Measurements from ENCODE around the gene MOSMO. TPM values are rescaled to one million over a fixed set of nuclear protein-coding genes. Genes with fewer than 3 reads are reported as not detected.

Gene MOSMO
- 10 to 100 TPM; 19.6 to 21.0 TPM for total RNA-seq

DNA sequence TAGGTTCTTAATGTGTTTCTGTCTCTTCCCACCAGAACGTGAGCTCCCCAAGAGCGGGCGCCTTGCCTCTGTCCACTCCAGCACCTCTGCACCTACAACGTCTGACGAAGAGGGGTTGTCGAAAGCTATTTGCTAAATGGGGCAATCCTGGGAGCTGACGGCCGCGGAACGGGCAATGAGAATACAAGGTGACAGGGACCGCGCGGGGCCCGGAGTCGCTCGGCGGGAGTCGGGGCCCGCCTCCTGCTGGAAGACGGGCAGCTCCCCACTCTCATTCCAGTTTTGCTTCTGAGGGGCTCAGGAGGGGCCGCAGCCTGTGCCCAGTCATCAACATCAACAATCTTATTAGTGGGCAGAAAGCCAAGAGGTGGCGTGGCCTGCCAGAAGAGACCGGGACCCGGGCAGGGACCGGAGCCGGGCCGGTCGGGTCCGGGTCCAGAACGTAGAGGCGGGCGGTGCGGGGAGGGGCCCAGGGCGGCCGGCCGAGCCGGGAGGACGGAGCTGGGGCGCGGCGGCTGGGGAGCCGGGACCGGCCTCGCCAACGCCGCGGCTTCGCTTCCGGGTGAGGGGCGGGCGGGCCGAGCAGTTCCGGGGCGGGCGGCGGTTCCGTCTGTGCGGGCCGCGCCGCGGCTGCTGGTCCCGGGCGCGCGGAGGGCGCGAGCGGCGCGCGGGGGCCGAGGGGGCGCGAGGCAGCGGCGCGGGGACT, at the start of gene MOSMO:
TSS of gene MOSMO (plus strand) at position 603 of the 706 bp plus-strand sequence. CDS start 191 bp downstream, outside the sequence.
- Histone ChIP-seq H3K9me3 (no peaks in the 10 kb centered on the region), H3K27ac (peak within 1 kb of the TSS; percentile 82 to 84), H3K4me1 (replicated peaks) (peaks cover 6% of the 10 kb centered on the region), H3K27me3 (replicated peaks; ENCODE audit: insufficient read depth) (no peaks in the 10 kb centered on the region), H3K36me3 (no peaks in the 10 kb centered on the region), H3K4me3 (peak within 1 kb of the TSS; percentile 68 to 82)
- intact Hi-C loops (cut with DNase I) = loop anchor here (5.0 kb wide), 1 partner anchor 290 kb away; the partner anchor contains the start of gene POLR3E
- DNase-seq (ENCODE audit: low spot score) = peak; percentile 65
- under 1% methylated on average over 64 of the region's 78 CpGs for WGBS
- peak; percentile 19 for TF ChIP-seq POLR2AphosphoS5 (IDR thresholded peaks at IDR 0.05)
- TF ChIP-seq, protein P1, sequence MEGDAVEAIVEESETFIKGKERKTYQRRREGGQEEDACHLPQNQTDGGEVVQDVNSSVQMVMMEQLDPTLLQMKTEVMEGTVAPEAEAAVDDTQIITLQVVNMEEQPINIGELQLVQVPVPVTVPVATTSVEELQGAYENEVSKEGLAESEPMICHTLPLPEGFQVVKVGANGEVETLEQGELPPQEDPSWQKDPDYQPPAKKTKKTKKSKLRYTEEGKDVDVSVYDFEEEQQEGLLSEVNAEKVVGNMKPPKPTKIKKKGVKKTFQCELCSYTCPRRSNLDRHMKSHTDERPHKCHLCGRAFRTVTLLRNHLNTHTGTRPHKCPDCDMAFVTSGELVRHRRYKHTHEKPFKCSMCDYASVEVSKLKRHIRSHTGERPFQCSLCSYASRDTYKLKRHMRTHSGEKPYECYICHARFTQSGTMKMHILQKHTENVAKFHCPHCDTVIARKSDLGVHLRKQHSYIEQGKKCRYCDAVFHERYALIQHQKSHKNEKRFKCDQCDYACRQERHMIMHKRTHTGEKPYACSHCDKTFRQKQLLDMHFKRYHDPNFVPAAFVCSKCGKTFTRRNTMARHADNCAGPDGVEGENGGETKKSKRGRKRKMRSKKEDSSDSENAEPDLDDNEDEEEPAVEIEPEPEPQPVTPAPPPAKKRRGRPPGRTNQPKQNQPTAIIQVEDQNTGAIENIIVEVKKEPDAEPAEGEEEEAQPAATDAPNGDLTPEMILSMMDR (IDR thresholded peaks at IDR 0.05) = peak in 1 of 4 experiments; percentile 24
- no peak for TF ChIP-seq POLR2A (IDR thresholded peaks at IDR 0.05)

DNA sequence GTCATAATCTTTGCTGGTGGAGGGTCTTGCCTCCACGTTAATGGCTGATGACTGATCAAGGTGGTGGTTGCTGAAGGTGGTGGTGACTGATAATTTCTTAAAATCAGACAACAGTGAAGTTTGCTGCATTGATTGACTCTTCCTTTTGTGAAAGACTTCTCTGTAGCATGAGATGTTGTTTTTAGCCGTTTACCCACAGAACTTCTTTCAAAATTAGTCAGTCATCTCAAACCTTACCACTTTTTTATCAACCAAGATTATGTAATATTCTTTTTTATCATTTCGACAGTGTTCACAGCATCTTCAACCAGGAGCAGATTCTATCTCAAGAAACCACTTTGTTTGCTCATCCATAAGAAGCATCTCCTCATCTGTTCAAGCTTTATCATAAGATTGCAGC, 48.9 kb upstream of the MOSMO start:
- 77% methylated on average over 3 of the region's 3 CpGs for WGBS
- DNase-seq (ENCODE audit: low spot score) = no peak
- Histone ChIP-seq H3K27ac (no peak overlapping the region), H3K4me1 (replicated peaks) (peaks cover 5% of the 10 kb centered on the region), H3K9me3 (no peaks in the 10 kb centered on the region), H3K4me3 (no peak overlapping the region), H3K27me3 (replicated peaks; ENCODE audit: insufficient read depth) (no peaks in the 10 kb centered on the region), H3K36me3 (peaks cover 4 to 9% of the 10 kb centered on the region in 2 donors)
- TF ChIP-seq POLR2A (IDR thresholded peaks at IDR 0.05) (no peak), POLR2AphosphoS5 (IDR thresholded peaks at IDR 0.05) (no peak)
- TF ChIP-seq, protein P1 (IDR thresholded peaks at IDR 0.05) = no peak
- intact Hi-C loops (cut with DNase I) = no loop called here

DNA sequence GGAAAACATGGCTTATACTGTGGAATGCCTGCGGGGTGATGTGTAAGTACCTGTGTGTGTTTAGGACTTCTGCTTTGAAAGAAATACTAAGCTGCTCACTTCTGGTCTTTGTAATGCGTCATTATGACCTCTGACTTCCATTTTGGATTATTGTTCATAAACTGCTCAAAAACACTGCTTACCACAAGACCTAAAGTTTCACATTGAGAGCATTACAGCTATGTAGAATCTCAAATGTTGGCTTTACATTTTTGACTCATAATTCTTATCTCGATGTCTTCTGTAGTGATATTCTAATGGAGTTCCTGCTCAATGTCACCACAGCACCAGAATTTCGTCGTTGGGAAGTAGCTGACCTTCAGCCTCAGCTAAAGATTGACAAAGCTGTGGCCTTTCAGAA, 45.4 kb upstream of the MOSMO start:
- peaks cover 7 to 25% of the 10 kb centered on the region in 2 donors for H3K36me3 ChIP-seq
- intact Hi-C loops (cut with DNase I) = no loop called here

DNA sequence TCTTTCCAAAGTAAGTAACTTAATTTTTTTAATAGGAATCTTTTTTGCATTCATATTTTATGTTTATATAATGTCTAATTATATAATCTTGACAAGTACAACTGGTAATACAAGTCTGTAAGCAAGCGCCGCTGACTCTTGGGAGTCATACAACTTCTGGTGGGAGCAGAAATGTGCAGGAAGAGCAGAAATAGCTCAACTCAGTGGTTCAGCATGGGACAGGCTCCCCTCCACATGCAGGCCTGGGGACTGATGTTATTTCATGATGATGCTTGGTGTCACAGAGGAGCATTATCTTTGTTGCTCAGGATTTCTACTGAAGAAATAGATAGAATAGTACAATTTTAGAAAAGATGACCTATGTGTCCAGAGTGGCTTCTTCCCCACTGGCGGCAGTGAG, 44.0 kb upstream of the MOSMO start:
- no peak for DNase-seq (ENCODE audit: low spot score)
- 87% methylated on average over 3 of the region's 3 CpGs for WGBS

More for the DNA sequence above, 45.4 kb upstream of the MOSMO start:
- Histone ChIP-seq H3K27ac (no peak overlapping the region), H3K27me3 (replicated peaks; ENCODE audit: insufficient read depth) (no peaks in the 10 kb centered on the region), H3K9me3 (no peaks in the 10 kb centered on the region), H3K4me1 (replicated peaks) (no peaks in the 10 kb centered on the region), H3K4me3 (no peak overlapping the region)
- DNase-seq (ENCODE audit: low spot score) = no peak
- 96% methylated on average over 5 of the region's 5 CpGs for WGBS
- TF ChIP-seq POLR2AphosphoS5 (IDR thresholded peaks at IDR 0.05) (no peak), POLR2A (IDR thresholded peaks at IDR 0.05) (no peak)
- TF ChIP-seq, protein P1 (IDR thresholded peaks at IDR 0.05) = no peak

More for the DNA sequence above, 44.0 kb upstream of the MOSMO start:
- TF ChIP-seq, protein P1 (IDR thresholded peaks at IDR 0.05) = no peak
- no peak for TF ChIP-seq POLR2A (IDR thresholded peaks at IDR 0.05)
- no peak for TF ChIP-seq POLR2AphosphoS5 (IDR thresholded peaks at IDR 0.05)
- Histone ChIP-seq H3K4me3 (no peak overlapping the region), H3K27me3 (replicated peaks; ENCODE audit: insufficient read depth) (no peaks in the 10 kb centered on the region), H3K9me3 (no peaks in the 10 kb centered on the region), H3K27ac (no peak overlapping the region), H3K36me3 (peaks cover 7 to 25% of the 10 kb centered on the region in 2 donors), H3K4me1 (replicated peaks) (no peaks in the 10 kb centered on the region)
- intact Hi-C loops (cut with DNase I) = no loop called here

Measured in prostate gland (tissue), 2 donors.